ENCODE data around the gene TNS1. TPM values are rescaled to one million over a fixed set of nuclear protein-coding genes. Genes with fewer than 3 reads are reported as not detected.

Gene TNS1
- total and polyA plus RNA-seq, 10 of the 15 experiments (the other 5 are each of a cell fraction or from before 2014, with no cell fraction given), result 0.05 to 0.44 TPM; not detected in 8

GRCh38 chr2:218027426-218028188 lies 24.8 kb upstream of the TNS1 start:
- Histone ChIP-seq H3K4me1 (ENCODE audit: control insufficient read depth, insufficient read depth, low read length) (no peaks in the 10 kb centered on the region), H3K4me2 (ENCODE audit: control insufficient read depth, insufficient read depth) (no peak overlapping the region), H3K36me3 (ENCODE audit: control insufficient read depth in 2 of 2, insufficient read depth in 2 of 2, low read length in 1 of 2) (no peaks in the 10 kb centered on the region), H3K79me2 (ENCODE audit: control insufficient read depth, insufficient read depth, low read length) (no peaks in the 10 kb centered on the region), H3K9me3 (replicated peaks; ENCODE audit: control insufficient read depth, insufficient read depth, low read length) (no peaks in the 10 kb centered on the region), H3K4me3 (no peak overlapping the region), H3K27ac (ENCODE audit: control insufficient read depth, insufficient read depth) (no peak overlapping the region), H4K20me1 (ENCODE audit: control insufficient read depth, insufficient read depth) (no peaks in the 10 kb centered on the region), H2AFZ (ENCODE audit: control insufficient read depth, low read depth, low read length) (no peak overlapping the region), H3K9ac (ENCODE audit: control insufficient read depth, insufficient read depth, low read length) (no peak overlapping the region), H3K27me3 (replicated peaks in 1 of 2; ENCODE audit: control insufficient read depth in 2 of 2, insufficient read depth in 2 of 2, low read length in 1 of 2) (no peaks in the 10 kb centered on the region; a peak in 2 of 4 replicates)
- no TSS peak for BruUV-seq (replicated peaks)
- 12% methylated on average over 6 of the region's 6 CpGs for WGBS (ENCODE audit: insufficient coverage, insufficient replicate concordance, low lambda C conversion rate, missing lambda C conversion rate)
- ChIA-PET SMC1A (ENCODE audit: uncharacterized antibody, unreplicated experiment) (no interaction called here), RAD21 (ENCODE audit: unreplicated experiment) (no interaction called here), CTCF (interaction anchor here (1.3 kb wide), 1 partner anchor 34 kb away, joined by 3 read pairs; no protein-coding TSS in a partner anchor), POLR2A (no interaction called here)
- ATAC-seq (no peak), DNase-seq (ENCODE audit: low read depth, low spot score) (no peak), FAIRE-seq (no peak)
- in situ Hi-C loops (cut with MboI) (no loop called here), intact Hi-C loops (cut with micrococcal nuclease; ENCODE audit: unreplicated experiment) (no loop called here)
- TF ChIP-seq NRF1 (conservative IDR thresholded peaks at IDR 0.05; ENCODE audit: low read depth, low read length) (no peak), CBX5 (IDR thresholded peaks at IDR 0.05; ENCODE audit: low read depth) (no peak), ZZZ3 (IDR thresholded peaks at IDR 0.05; ENCODE audit: control insufficient read depth, insufficient read length, low read depth) (no peak), RAD21 (IDR thresholded peaks at IDR 0.05; ENCODE audit: insufficient read depth, low read depth, low read length) (no peak), RBBP5 (conservative IDR thresholded peaks at IDR 0.05) (no peak), CBFB (IDR thresholded peaks at IDR 0.05; ENCODE audit: low read depth) (no peak), CEBPB (IDR thresholded peaks at IDR 0.05; ENCODE audit: borderline replicate concordance in 1 of 2, low read depth in 2 of 2, low read length in 2 of 2) (no peak), NR2F1 (conservative IDR thresholded peaks at IDR 0.05) (no peak), NR2C2 (IDR thresholded peaks at IDR 0.05; ENCODE audit: borderline replicate concordance, control insufficient read depth, insufficient read length, low read depth) (no peak), TCF3 (IDR thresholded peaks at IDR 0.05; ENCODE audit: borderline replicate concordance, insufficient read depth, low read depth, low read length) (no peak), PAX8 (IDR thresholded peaks at IDR 0.05) (no peak), TBL1XR1 (IDR thresholded peaks at IDR 0.05; ENCODE audit: low read depth, low read length) (no peak), KDM1A (IDR thresholded peaks at IDR 0.05; ENCODE audit: borderline replicate concordance) (no peak), CHD2 (IDR thresholded peaks at IDR 0.05; ENCODE audit: borderline replicate concordance, low read depth, low read length) (no peak), PKNOX1 (IDR thresholded peaks at IDR 0.05) (no peak), NFXL1 (IDR thresholded peaks at IDR 0.05; ENCODE audit: borderline replicate concordance) (no peak), ESRRA (IDR thresholded peaks at IDR 0.05; ENCODE audit: low read length) (no peak)
- TF ChIP-seq, protein P1, sequence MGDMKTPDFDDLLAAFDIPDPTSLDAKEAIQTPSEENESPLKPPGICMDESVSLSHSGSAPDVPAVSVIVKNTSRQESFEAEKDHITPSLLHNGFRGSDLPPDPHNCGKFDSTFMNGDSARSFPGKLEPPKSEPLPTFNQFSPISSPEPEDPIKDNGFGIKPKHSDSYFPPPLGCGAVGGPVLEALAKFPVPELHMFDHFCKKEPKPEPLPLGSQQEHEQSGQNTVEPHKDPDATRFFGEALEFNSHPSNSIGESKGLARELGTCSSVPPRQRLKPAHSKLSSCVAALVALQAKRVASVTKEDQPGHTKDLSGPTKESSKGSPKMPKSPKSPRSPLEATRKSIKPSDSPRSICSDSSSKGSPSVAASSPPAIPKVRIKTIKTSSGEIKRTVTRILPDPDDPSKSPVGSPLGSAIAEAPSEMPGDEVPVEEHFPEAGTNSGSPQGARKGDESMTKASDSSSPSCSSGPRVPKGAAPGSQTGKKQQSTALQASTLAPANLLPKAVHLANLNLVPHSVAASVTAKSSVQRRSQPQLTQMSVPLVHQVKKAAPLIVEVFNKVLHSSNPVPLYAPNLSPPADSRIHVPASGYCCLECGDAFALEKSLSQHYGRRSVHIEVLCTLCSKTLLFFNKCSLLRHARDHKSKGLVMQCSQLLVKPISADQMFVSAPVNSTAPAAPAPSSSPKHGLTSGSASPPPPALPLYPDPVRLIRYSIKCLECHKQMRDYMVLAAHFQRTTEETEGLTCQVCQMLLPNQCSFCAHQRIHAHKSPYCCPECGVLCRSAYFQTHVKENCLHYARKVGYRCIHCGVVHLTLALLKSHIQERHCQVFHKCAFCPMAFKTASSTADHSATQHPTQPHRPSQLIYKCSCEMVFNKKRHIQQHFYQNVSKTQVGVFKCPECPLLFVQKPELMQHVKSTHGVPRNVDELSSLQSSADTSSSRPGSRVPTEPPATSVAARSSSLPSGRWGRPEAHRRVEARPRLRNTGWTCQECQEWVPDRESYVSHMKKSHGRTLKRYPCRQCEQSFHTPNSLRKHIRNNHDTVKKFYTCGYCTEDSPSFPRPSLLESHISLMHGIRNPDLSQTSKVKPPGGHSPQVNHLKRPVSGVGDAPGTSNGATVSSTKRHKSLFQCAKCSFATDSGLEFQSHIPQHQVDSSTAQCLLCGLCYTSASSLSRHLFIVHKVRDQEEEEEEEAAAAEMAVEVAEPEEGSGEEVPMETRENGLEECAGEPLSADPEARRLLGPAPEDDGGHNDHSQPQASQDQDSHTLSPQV (IDR thresholded peaks at IDR 0.05), result no peak
